OCI-LY7 (cell line): ENCODE measurements around the gene SPINK8. TPM values are rescaled to one million over a fixed set of nuclear protein-coding genes. Genes with fewer than 3 reads are reported as not detected.
"Not testable (repeated sequence)": the region's sequence is repeated elsewhere in the genome, so short reads cannot be mapped to it uniquely, and the experiment has no call there.

Source experiments
- BruUV-seq: library from RNA; stranded (reverse); fragments of 400-500 nt; replicated peaks from 2 replicates; lab custom pipeline; 2021; lab: Mats Ljungman, UMichigan
- CTCF ChIA-PET: fragments of 300-600 bp; sonication (Branson Sonifier 250); formaldehyde crosslinking; loops from one replicate; lab custom pipeline; 2022; ENCODE audit warnings: antibody characterized with exemption; ENCODE audit not compliant: unreplicated experiment; lab: Charles Lee
- POLR2A ChIA-PET: fragments of 300-600 bp; sonication (Branson Sonifier 250); formaldehyde crosslinking; loops from one replicate; lab custom pipeline; 2022; ENCODE audit warnings: antibody characterized with exemption; lab: Charles Lee
- DNase-seq: peaks from one replicate; pipeline ENCODE4 v3.0.0-alpha.2; 2015; ENCODE audit warnings: low spot score
- H2AFZ ChIP-seq: fragments of 200-600 bp; sonication (generic), shearing (Covaris generic); 2 replicates; pipeline ENCODE4 v1.6.1; 2014; ENCODE audit warnings: mild to moderate bottlenecking, antibody characterized with exemption, low read length, moderate library complexity
- H3K27ac ChIP-seq: fragments of 200-600 bp; sonication (generic); 2 replicates; pipeline ENCODE4 v1.5.1; 2014; ENCODE audit warnings: mixed run types, low read depth, mild to moderate bottlenecking, moderate library complexity, low read length, inconsistent platforms; ENCODE audit not compliant: poor library complexity, severe bottlenecking
- H3K36me3 ChIP-seq: fragments of 200-600 bp; sonication (generic); 2 replicates; pipeline ENCODE4 v1.6.1; 2014; ENCODE audit warnings: mild to moderate bottlenecking, antibody characterized with exemption, low read length, moderate library complexity, mixed read lengths; ENCODE audit not compliant: insufficient read depth
- H3K4me1 ChIP-seq: fragments of 200-600 bp; sonication (generic); 2 replicates; pipeline ENCODE4 v1.5.1; 2014; ENCODE audit warnings: mild to moderate bottlenecking, low read length; ENCODE audit not compliant: insufficient read depth, poor library complexity, severe bottlenecking
- H3K4me2 ChIP-seq: fragments of 200-600 bp; sonication (generic); 2 replicates; pipeline ENCODE4 v1.6.1; 2014; ENCODE audit warnings: mild to moderate bottlenecking, low read length
- H3K4me3 ChIP-seq: fragments of 200-600 bp; sonication (generic); 2 replicates; pipeline ENCODE4 v1.5.1; 2014; ENCODE audit warnings: mild to moderate bottlenecking, low read depth, low read length; ENCODE audit not compliant: poor library complexity, severe bottlenecking
- H3K79me2 ChIP-seq: fragments of 200-600 bp; sonication (generic); 2 replicates; pipeline ENCODE4 v1.6.1; 2016; ENCODE audit warnings: low read depth, mild to moderate bottlenecking, low read length, moderate library complexity, mixed read lengths; ENCODE audit not compliant: insufficient read depth
- H3K9me2 ChIP-seq: fragments of 200-600 bp; sonication (generic); 2 replicates; pipeline ENCODE4 v1.6.1; 2016; ENCODE audit warnings: mild to moderate bottlenecking, low read length, mixed read lengths; ENCODE audit not compliant: insufficient read depth
- H3K9me3 ChIP-seq: fragments of 200-600 bp; sonication (generic); 2 replicates; pipeline ENCODE4 v1.6.1; 2014; ENCODE audit warnings: mild to moderate bottlenecking, mixed run types, low read length, mixed read lengths
- H4K20me1 ChIP-seq: fragments of 200-600 bp; sonication (generic); 2 replicates; pipeline ENCODE4 v1.6.1; 2014; ENCODE audit warnings: mild to moderate bottlenecking, antibody characterized with exemption, low read length, moderate library complexity, mixed read lengths; ENCODE audit not compliant: insufficient read depth
- EZH2phosphoT487 ChIP-seq: fragments of 200-600 bp; sonication (generic); IDR thresholded peaks from 2 replicates; pipeline ENCODE4 v1.6.1; 2018; ENCODE audit warnings: low read depth, borderline replicate concordance, mild to moderate bottlenecking, mixed run types, antibody characterized with exemption, low read length, moderate library complexity, mixed read lengths
- intact Hi-C: fragments of 100-400 bp; cut with micrococcal nuclease; formaldehyde crosslinking; loops from one replicate; pipeline ENCODE4 v1.10.0; 2022; ENCODE audit not compliant: unreplicated experiment
- total RNA-seq, 2 experiments: library from RNA; depleted of rRNA in 1 of 2; stranded (reverse); fragments of >200 nt in 1 of 2; shearing (Covaris generic) in 1 of 2; gene quantifications; 2 replicates each; pipeline ENCODE4 v1.2.3, GENCODE V29; 2014 to 2022
- TF ChIP-seq, protein P1 (sequence below): fragments of 200-600 bp; sonication (generic); conservative IDR thresholded peaks from 2 replicates; pipeline ENCODE4 v1.5.1; 2014; ENCODE audit warnings: mild to moderate bottlenecking, antibody characterized with exemption, low read length, moderate library complexity, mixed read lengths

The SPINK8 gene
- total RNA-seq, 2 experiments from 2014 or later: not detected

DNA sequence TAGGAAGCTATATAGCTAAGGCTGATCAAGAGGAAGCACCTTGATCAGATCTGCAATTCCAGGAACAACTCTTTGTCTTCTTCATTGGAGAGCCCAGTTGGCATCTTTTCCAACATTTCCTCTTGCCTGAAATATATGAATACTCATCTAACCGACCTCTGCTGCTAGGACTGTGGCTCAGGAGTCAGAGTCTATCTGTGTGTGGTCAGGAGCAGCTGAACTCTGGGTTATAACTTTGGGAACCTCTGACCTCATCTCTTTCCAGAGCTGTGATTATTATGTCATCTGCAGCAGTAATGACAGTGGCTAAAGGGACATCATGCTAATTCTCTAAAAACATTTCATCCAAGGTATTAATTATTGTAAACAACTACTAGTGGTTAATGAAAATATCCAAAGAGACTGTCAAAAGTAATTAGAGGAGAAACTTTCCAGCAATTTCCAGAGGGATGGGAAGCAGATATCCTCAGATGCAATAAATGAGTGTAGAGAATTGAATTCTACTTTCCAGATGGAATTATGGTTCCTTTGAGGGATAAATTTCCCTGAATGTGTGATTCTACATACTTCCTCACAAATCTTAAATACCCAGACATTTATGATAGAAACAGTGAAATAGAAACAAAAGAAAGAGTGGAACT is 11.5 kb upstream of the SPINK8 start:
- Histone ChIP-seq H3K27ac (no peak overlapping the region), H3K4me2 (no peak overlapping the region), H3K9me3 (no peaks in the 10 kb centered on the region), H2AFZ (no peak overlapping the region), H3K36me3 (no peaks in the 10 kb centered on the region), H4K20me1 (no peaks in the 10 kb centered on the region), H3K4me3 (no peak overlapping the region), H3K4me1 (no peaks in the 10 kb centered on the region), H3K79me2 (no peaks in the 10 kb centered on the region), H3K9me2 (no peaks in the 10 kb centered on the region)
- ChIA-PET CTCF (no interaction called here), POLR2A (interaction anchor here (0.6 kb wide), 1 partner anchor 91 kb away, joined by 3 read pairs; no protein-coding TSS in a partner anchor)
- intact Hi-C loops: no loop called here
- TF ChIP-seq, protein P1, sequence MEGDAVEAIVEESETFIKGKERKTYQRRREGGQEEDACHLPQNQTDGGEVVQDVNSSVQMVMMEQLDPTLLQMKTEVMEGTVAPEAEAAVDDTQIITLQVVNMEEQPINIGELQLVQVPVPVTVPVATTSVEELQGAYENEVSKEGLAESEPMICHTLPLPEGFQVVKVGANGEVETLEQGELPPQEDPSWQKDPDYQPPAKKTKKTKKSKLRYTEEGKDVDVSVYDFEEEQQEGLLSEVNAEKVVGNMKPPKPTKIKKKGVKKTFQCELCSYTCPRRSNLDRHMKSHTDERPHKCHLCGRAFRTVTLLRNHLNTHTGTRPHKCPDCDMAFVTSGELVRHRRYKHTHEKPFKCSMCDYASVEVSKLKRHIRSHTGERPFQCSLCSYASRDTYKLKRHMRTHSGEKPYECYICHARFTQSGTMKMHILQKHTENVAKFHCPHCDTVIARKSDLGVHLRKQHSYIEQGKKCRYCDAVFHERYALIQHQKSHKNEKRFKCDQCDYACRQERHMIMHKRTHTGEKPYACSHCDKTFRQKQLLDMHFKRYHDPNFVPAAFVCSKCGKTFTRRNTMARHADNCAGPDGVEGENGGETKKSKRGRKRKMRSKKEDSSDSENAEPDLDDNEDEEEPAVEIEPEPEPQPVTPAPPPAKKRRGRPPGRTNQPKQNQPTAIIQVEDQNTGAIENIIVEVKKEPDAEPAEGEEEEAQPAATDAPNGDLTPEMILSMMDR: no peak
- TF ChIP-seq EZH2phosphoT487: no peak
- BruUV-seq: no TSS peak
- DNase-seq: no peak

DNA sequence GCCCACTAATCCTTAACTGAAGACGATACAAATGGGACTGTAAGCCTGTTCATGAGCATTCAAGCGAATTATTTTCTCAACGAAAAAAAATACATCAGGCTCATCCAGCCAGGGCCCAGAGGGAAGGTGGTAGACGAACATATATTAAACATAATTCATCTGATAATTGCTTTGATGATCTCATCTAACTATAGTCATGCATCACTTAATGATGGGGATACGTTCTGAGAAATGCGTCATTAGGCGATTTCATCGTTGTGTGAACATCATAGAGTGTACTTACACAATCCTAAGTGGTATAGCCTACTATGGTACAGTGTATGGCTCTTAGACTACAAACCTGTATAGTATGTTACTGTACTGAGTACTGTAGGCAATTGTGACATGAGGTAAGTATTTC is 10.0 kb upstream of the SPINK8 start:
- Histone ChIP-seq H3K4me2 (no peak overlapping the region), H3K4me3 (no peak overlapping the region), H3K27ac (no peak overlapping the region), H3K79me2 (no peaks in the 10 kb centered on the region), H3K9me2 (no peaks in the 10 kb centered on the region), H4K20me1 (no peaks in the 10 kb centered on the region), H3K36me3 (no peaks in the 10 kb centered on the region), H3K9me3 (no peaks in the 10 kb centered on the region), H2AFZ (no peak overlapping the region), H3K4me1 (no peaks in the 10 kb centered on the region)
- CTCF ChIA-PET: no interaction called here
- intact Hi-C loops: no loop called here
- POLR2A ChIA-PET: interaction anchor here (0.7 kb wide), 1 partner anchor 433 kb away, joined by 3 read pairs; no protein-coding TSS in a partner anchor
- TF ChIP-seq EZH2phosphoT487: no peak
- TF ChIP-seq, protein P1: no peak
- no TSS peak for BruUV-seq
- DNase-seq: no peak

DNA sequence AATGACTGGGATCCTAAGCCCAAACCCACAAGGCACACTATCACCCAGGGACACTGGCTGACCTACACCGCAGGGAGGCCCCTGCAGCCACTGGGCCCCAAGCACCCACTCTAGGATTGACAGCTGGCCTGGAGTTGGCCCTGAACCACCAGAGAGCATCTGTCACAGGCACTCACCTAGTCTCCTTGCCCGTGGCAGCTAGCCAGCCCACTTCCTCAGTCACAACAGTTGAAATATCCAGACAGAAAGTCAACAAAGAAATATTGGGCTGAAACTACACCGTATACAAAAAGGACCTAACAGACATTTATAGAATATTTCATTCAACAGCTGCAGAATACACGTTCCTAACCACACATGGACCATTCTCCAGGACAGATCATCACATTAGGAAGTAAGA is 5.2 kb upstream of the SPINK8 start:
- BruUV-seq: no TSS peak
- H2AFZ ChIP-seq: no peak overlapping the region
- no peaks in the 10 kb centered on the region for H3K9me3 ChIP-seq
- H3K4me2 ChIP-seq: no peak overlapping the region
- no peaks in the 10 kb centered on the region for H3K36me3 ChIP-seq
- H3K9me2 ChIP-seq: no peaks in the 10 kb centered on the region
- no peak overlapping the region for H3K27ac ChIP-seq
- H4K20me1 ChIP-seq: no peaks in the 10 kb centered on the region
- ChIA-PET POLR2A (interaction anchor here (0.6 kb wide), 1 partner anchor 84 kb away, joined by 5 read pairs; no protein-coding TSS in a partner anchor), CTCF (no interaction called here)
- no peak for TF ChIP-seq EZH2phosphoT487
- TF ChIP-seq, protein P1: no peak
- H3K79me2 ChIP-seq: no peaks in the 10 kb centered on the region
- no peaks in the 10 kb centered on the region for H3K4me1 ChIP-seq
- intact Hi-C loops: no loop called here
- no peak for DNase-seq
- H3K4me3 ChIP-seq: no peak overlapping the region

GRCh38 chr3:48337536-48337935 is 4.1 kb upstream of the SPINK8 start:
- intact Hi-C loops, CTCF ChIA-PET: not testable (repeated sequence)

More at GRCh38 chr3:48337536-48337935, 4.1 kb upstream of the SPINK8 start:
- H2AFZ ChIP-seq, POLR2A ChIA-PET, H3K4me3 ChIP-seq, H3K4me1 ChIP-seq, H3K9me3 ChIP-seq, H3K9me2 ChIP-seq, H3K36me3 ChIP-seq, H4K20me1 ChIP-seq, DNase-seq, BruUV-seq, H3K4me2 ChIP-seq, H3K79me2 ChIP-seq, H3K27ac ChIP-seq: not testable (repeated sequence)
